Skeletal muscle satellite cell (primary cell): ENCODE data around the gene SLC7A1.

Experiments
- H3K27me3 ChIP-seq: 2 replicates; pipeline ENCODE4 v1.7.0; 2013; ENCODE audit warnings: low read length; ENCODE audit not compliant: control insufficient read depth, insufficient read depth
- H3K36me3 ChIP-seq: 2 replicates; pipeline ENCODE4 v1.7.0; 2013; ENCODE audit warnings: mild to moderate bottlenecking, control low read depth, low read length; ENCODE audit not compliant: insufficient read depth
- H3K4me1 ChIP-seq: 2 replicates; pipeline ENCODE4 v1.7.0; 2013; ENCODE audit warnings: low read length; ENCODE audit not compliant: control insufficient read depth, insufficient read depth
- H3K4me2 ChIP-seq: 2 replicates; pipeline ENCODE4 v1.7.0; 2013; ENCODE audit warnings: mild to moderate bottlenecking, low read length
- H3K4me3 ChIP-seq: 2 replicates; pipeline ENCODE4 v1.7.0; 2013; ENCODE audit warnings: low read length
- H3K9ac ChIP-seq: 2 replicates; pipeline ENCODE4 v1.7.0; 2013; ENCODE audit warnings: mild to moderate bottlenecking, low read depth, low read length, moderate library complexity
- H3K9me3 ChIP-seq: replicated peaks from 2 replicates; pipeline ENCODE4 v1.7.0; 2013; ENCODE audit warnings: mild to moderate bottlenecking, control low read depth, low read length

SLC7A1 gene

DNA sequence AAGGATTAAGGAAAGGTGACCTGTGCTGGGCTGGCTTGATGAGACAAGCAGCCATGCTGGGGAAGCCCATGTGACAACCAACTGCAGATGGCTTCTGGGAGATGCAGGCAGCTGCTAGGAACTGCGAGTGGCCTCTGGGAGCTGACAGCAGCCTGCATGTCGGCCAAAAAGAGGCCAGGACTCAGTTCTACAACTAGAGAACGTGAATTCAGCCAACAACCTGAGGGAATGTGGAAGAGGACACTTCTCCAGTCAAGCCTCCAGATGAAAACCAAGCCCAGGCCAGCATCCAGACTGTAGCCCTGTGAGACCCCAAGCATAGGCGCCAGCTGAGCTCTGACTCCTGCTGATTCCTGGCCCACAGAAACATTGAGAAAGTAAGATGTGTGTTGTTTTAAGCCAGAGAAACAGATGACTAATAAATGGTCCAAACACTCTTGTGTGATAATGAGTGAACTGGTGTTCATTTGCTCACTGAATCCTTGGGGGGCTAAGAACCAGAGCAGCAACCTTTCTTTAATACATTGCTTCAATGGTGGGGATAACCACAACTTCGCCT lies 45.0 kb downstream of the SLC7A1 start:
- Histone ChIP-seq H3K36me3 (peaks cover 43% of the 10 kb centered on the region), H3K9ac (no peak overlapping the region), H3K4me3 (no peak overlapping the region)

GRCh38 chr13:29548722-29549121 lies 46.8 kb downstream of the SLC7A1 start:
- H3K4me2 ChIP-seq: no peak overlapping the region
- no peaks in the 10 kb centered on the region for H3K27me3 ChIP-seq
- no peaks in the 10 kb centered on the region for H3K9me3 ChIP-seq
- H3K4me3 ChIP-seq: no peak overlapping the region
- H3K36me3 ChIP-seq: peaks cover 43% of the 10 kb centered on the region
- H3K4me1 ChIP-seq: peaks cover 14% of the 10 kb centered on the region
- no peak overlapping the region for H3K9ac ChIP-seq

More for the DNA sequence above, 45.0 kb downstream of the SLC7A1 start:
- H3K9me3 ChIP-seq: no peaks in the 10 kb centered on the region
- no peak overlapping the region for H3K4me2 ChIP-seq
- peaks cover 14% of the 10 kb centered on the region for H3K4me1 ChIP-seq
- H3K27me3 ChIP-seq: no peaks in the 10 kb centered on the region

GRCh38 chr13:29547153-29547552 lies 48.3 kb downstream of the SLC7A1 start:
- Histone ChIP-seq H3K36me3 (peaks cover 33% of the 10 kb centered on the region), H3K4me1 (peaks cover 14% of the 10 kb centered on the region), H3K4me2 (no peak overlapping the region), H3K9ac (no peak overlapping the region), H3K27me3 (no peaks in the 10 kb centered on the region), H3K4me3 (no peak overlapping the region), H3K9me3 (no peaks in the 10 kb centered on the region)

- H3K36me3 ChIP-seq: peaks cover 30% of the 10 kb centered on the region
- no peak overlapping the region for H3K4me3 ChIP-seq
- H3K9ac ChIP-seq: no peak overlapping the region
- no peaks in the 10 kb centered on the region for H3K9me3 ChIP-seq
- H3K4me1 ChIP-seq: peaks cover 14% of the 10 kb centered on the region
- no peak overlapping the region for H3K4me2 ChIP-seq
- no peaks in the 10 kb centered on the region for H3K27me3 ChIP-seq
These were observed 48.8 kb downstream of the SLC7A1 start for GRCh38 chr13:29546662-29547061.

DNA sequence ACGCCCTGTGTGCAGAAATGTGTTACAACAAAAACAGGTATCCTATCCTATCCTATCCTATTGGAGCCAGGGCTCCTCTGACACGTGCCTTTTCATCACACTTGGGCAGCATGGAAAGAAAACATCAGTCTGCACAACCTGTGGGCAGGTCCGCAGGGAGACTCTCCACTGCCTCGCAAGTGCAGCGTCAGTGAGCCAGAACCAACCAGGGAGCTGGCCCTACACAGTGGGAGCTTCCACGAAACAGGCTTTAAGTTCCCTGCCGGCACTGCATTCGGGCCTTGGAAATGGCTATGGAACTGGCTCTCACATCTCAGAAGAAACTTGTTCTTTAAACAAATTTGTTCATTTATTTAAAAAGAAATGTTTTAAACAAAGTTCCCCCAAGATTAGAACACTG lies 49.5 kb downstream of the SLC7A1 start:
- no peak overlapping the region for H3K9ac ChIP-seq
- H3K27me3 ChIP-seq: no peaks in the 10 kb centered on the region
- H3K4me2 ChIP-seq: no peak overlapping the region
- no peak overlapping the region for H3K4me3 ChIP-seq
- H3K9me3 ChIP-seq: no peaks in the 10 kb centered on the region
- peaks cover 28% of the 10 kb centered on the region for H3K36me3 ChIP-seq
- H3K4me1 ChIP-seq: peaks cover 14% of the 10 kb centered on the region

- Histone ChIP-seq H3K4me3 (no peak overlapping the region), H3K9ac (no peak overlapping the region), H3K9me3 (no peaks in the 10 kb centered on the region), H3K36me3 (peaks cover 12% of the 10 kb centered on the region), H3K4me2 (no peak overlapping the region), H3K4me1 (peaks cover 10% of the 10 kb centered on the region), H3K27me3 (no peaks in the 10 kb centered on the region)
These were observed 52.0 kb downstream of the SLC7A1 start for GRCh38 chr13:29543230-29544215.

GRCh38 chr13:29542381-29542780 lies 53.1 kb downstream of the SLC7A1 start:
- H3K4me3 ChIP-seq: no peak overlapping the region
- H3K4me2 ChIP-seq: no peak overlapping the region
- no peak overlapping the region for H3K9ac ChIP-seq
- H3K36me3 ChIP-seq: peaks cover 12% of the 10 kb centered on the region
- H3K9me3 ChIP-seq: no peaks in the 10 kb centered on the region
- no peaks in the 10 kb centered on the region for H3K27me3 ChIP-seq
- H3K4me1 ChIP-seq: peaks cover 10% of the 10 kb centered on the region

DNA sequence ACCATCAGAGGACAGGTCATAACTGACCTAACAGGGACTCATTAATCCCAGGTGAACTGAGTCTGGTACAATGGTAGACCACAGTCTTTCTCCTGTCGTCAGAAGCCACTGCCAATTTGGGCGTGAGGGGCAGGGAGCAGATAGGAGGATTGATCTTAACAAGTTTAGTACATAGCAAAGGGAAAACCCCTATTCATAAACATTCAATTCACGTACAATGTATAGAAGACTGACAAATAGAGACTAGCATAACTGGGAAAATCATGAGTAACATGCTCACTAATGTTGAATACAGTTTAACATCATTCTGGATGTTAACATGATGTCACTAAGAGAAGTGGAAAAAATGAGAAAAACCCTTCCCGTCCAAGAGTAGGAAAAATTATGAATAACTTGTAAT lies 54.1 kb downstream of the SLC7A1 start:
- peaks cover 1% of the 10 kb centered on the region for H3K4me1 ChIP-seq
- no peaks in the 10 kb centered on the region for H3K9me3 ChIP-seq
- no peak overlapping the region for H3K4me2 ChIP-seq
- H3K4me3 ChIP-seq: no peak overlapping the region
- no peaks in the 10 kb centered on the region for H3K27me3 ChIP-seq
- H3K9ac ChIP-seq: no peak overlapping the region
- peaks cover 12% of the 10 kb centered on the region for H3K36me3 ChIP-seq

GRCh38 chr13:29540799-29541198 lies 54.7 kb downstream of the SLC7A1 start:
- Histone ChIP-seq H3K9ac (no peak overlapping the region), H3K9me3 (no peaks in the 10 kb centered on the region), H3K4me3 (no peak overlapping the region), H3K36me3 (peaks cover 15% of the 10 kb centered on the region), H3K27me3 (no peaks in the 10 kb centered on the region), H3K4me1 (no peaks in the 10 kb centered on the region), H3K4me2 (no peak overlapping the region)

DNA sequence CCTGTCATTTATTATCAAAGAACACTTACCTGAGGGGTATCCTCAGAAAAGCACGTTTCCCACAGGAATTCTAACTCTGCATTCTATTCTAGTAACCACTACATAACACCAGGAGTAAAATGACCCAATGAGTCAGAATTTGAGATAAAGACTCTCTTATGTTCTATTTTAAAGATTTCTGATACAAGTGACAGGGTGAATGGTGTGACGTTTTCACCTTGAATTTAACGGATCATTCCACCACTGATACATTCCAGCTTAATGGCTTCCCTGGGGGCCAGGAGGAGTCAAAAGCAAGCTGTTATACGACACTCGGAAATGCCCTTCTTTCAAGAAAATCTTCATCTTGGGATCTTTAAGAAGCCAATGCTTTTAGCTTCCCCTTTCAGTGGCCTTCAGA lies 55.2 kb downstream of the SLC7A1 start:
- H3K9ac ChIP-seq: no peak overlapping the region
- peaks cover 18% of the 10 kb centered on the region for H3K36me3 ChIP-seq
- no peaks in the 10 kb centered on the region for H3K9me3 ChIP-seq
- H3K4me1 ChIP-seq: no peaks in the 10 kb centered on the region
- no peak overlapping the region for H3K4me3 ChIP-seq
- H3K27me3 ChIP-seq: no peaks in the 10 kb centered on the region
- no peak overlapping the region for H3K4me2 ChIP-seq

DNA sequence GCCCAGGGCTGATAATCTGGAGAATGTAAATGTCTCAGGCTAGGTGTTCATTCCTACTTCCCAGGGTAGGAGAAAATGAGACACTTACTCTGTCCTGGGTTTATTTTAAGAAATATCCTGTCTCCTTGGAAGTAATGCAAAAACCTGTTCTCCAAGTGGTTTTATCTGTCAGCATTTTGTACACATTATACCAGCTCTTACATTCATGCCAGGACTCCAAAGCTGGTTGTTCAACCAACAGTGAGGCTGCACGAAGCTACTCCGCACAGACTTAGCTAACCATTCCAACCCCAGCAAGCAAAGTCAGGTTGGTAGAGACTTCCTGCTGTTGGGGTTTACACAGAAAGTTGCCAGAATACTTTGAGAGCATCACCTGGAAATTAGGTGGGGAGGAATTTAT lies 55.6 kb downstream of the SLC7A1 start:
- no peaks in the 10 kb centered on the region for H3K4me1 ChIP-seq
- no peaks in the 10 kb centered on the region for H3K9me3 ChIP-seq
- no peak overlapping the region for H3K4me2 ChIP-seq
- peaks cover 20% of the 10 kb centered on the region for H3K36me3 ChIP-seq
- H3K27me3 ChIP-seq: no peaks in the 10 kb centered on the region
- no peak overlapping the region for H3K4me3 ChIP-seq
- no peak overlapping the region for H3K9ac ChIP-seq

DNA sequence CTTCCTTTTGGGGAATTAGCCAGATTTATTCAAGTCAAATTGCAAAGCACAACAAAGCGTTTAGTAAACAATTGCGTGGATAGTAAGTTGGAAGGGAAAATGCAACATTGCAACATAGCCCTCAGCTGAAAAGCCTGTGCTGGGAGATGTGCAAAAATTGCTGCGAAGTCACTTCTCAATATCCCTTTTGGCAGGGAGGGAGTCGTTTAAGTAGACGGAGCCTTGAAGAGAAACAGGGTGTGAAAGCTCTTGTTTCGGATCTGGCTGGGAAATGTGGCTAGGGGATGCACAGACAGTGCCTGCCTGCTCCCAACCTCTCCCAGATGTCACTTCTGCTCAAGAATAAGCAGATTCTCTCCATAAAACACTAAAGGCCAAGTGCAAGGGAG lies 56.8 kb downstream of the SLC7A1 start:
- Histone ChIP-seq H3K4me3 (no peak overlapping the region), H3K9ac (no peak overlapping the region), H3K27me3 (no peaks in the 10 kb centered on the region), H3K36me3 (peaks cover 28% of the 10 kb centered on the region), H3K4me1 (no peaks in the 10 kb centered on the region), H3K9me3 (no peaks in the 10 kb centered on the region), H3K4me2 (no peak overlapping the region)
